Stimulated activated naive CD4-positive, alpha-beta T cell treated with Interleukin-2 at 50 U/mL for 16 hours (primary cell): ENCODE measurements around the gene FUT6.
"Not testable (repeated sequence)": the region's sequence is repeated elsewhere in the genome, so short reads cannot be mapped to it uniquely, and the experiment has no call there.

Experiments used
- DNase-seq: peaks from one replicate; lab custom pipeline; 2025; lab: John Stamatoyannopoulos, UW

Gene FUT6

GRCh38 chr19:5857203-5858081 is 17.9 kb upstream of the FUT6 start:
- no peak for DNase-seq

DNA sequence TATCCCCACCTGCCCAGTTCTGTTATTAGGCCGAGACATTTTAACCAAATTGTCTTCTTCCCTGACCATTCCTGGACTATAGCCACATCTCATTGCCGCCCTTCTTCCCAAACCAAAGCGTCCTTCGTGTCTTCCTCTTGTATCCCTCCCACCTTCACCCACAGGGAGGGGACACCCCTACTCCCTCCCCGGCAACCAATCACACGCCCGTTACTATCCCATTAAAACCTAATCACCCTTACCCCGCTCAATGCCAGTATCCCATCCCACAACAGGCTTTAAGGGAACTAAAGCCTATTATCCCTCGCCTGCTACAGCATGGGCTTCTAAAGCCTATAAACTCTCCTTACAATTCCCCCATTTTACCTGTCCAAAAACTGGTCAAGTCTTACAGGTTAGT is 15.6 kb upstream of the FUT6 start:
- not testable (repeated sequence) for DNase-seq

GRCh38 chr19:5854121-5854520 is 14.6 kb upstream of the FUT6 start:
- not testable (repeated sequence) for DNase-seq

DNA sequence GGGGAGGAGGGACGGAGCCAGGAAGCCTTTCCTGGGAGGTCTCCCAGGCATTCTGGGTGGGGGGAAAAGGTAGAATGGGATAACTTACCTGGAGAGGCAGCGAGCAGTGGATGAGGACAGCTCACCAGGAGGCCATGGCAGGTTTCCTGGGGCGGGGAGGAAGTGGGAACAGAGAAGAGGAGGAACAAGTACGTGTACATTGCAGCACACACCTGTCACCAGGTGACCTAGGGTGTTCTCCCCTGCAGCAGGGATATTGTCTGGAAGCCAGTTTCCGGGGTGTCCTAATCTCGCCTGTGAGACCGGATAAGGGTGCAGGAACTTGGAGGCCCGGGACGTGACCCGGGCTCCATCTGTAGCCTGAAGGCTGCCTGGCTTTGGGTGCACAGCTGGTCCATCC is 11.8 kb upstream of the FUT6 start, which contains the start of gene FUT3:
Gene FUT3, minus strand, starts transcription at position 148 of the 400 bp plus-strand sequence.
- DNase-seq = no peak

DNA sequence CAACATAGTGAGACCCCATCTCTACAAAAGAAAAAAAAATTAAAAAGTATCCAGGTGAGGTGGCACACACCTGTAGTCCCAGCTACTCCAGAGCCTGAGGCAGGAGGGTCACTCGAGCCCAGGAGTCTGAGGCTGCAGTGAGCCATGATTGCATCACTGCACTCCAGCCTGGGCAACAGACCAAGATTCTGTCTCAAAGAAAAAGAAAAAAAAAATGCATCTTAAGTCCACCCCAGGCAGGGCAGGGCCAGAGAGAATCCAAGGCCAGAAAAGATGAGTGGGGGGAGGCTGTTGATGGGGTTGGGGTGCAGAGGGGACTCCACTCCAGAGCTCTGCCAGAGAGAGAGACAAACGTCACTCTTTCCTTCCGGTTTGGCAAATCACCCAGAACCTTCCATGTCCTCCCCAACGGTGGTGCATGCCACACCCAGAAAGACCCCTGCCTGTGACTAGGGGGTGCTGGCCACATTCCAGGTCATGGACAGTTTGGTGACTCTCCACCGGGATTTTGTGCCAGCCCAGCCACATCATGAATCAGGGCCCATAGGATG is 11.3 kb upstream of the FUT6 start:
- no peak for DNase-seq

DNA sequence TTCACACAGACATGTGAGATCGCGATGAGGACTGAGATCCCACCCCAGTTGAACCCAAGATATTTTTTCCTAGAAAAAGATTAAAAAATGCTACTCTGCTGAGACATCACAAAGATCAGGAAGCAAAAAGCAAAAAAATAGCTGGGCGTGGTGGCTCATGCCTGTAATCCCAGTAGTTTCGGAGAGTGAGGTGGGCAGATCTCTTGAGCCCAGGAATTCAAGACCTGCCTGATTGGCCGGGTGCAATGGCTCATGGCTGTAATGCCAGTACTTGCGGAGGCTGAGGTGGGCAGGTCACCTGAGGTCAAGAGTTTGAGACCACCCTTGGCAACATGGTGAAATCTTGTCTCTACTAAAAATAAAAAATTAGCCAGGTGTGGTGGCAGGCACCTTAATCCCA is 10.7 kb upstream of the FUT6 start:
- DNase-seq = no peak

DNA sequence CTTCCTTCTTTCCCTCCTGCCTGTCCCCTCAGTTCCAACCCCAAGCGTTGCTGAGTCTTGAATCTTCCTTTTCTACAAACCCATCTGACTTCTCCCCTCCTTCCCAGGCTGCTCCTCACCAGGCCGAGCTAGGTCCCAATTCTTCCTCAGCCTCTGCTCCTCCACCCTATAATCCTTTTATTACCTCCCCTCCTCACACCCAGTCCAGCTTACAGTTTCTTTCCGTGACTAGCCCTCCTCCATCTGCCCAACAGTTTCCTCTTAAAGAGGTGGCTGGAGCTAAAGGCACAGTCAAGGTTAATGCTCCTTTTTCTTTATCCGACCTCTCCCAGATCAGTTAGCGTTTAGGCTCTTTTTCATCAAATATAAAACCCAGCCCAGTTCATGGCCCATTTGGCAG is 9.1 kb upstream of the FUT6 start:
- not testable (repeated sequence) for DNase-seq

DNA sequence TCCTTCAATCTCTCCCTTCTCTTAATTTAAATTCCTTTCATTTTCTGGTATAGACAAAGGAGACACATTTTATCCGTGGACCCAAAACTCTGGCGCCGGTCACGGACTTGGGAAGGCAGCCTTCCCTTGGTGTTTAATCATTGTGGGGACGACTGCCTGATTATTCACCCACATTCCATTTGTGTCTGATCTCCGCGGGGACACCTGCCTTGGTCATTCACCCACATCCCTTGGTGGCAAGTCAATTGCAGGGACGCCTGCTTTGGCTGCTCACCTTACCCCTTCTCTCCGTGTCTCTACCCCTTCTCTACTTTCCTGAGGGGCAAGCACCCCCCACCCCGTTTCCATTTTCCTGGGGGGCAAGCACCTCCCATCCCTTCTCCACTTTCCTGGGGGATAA is 8.3 kb upstream of the FUT6 start:
- DNase-seq = not testable (repeated sequence)

- no peak for DNase-seq
Measured at GRCh38 chr19:5844456-5845433, 5.2 kb upstream of the FUT6 start.

- DNase-seq = no peak
Measured at GRCh38 chr19:5843295-5843927, 3.9 kb upstream of the FUT6 start.

GRCh38 chr19:5841735-5842111 is 2.2 kb upstream of the FUT6 start:
- not testable (repeated sequence) for DNase-seq

DNA sequence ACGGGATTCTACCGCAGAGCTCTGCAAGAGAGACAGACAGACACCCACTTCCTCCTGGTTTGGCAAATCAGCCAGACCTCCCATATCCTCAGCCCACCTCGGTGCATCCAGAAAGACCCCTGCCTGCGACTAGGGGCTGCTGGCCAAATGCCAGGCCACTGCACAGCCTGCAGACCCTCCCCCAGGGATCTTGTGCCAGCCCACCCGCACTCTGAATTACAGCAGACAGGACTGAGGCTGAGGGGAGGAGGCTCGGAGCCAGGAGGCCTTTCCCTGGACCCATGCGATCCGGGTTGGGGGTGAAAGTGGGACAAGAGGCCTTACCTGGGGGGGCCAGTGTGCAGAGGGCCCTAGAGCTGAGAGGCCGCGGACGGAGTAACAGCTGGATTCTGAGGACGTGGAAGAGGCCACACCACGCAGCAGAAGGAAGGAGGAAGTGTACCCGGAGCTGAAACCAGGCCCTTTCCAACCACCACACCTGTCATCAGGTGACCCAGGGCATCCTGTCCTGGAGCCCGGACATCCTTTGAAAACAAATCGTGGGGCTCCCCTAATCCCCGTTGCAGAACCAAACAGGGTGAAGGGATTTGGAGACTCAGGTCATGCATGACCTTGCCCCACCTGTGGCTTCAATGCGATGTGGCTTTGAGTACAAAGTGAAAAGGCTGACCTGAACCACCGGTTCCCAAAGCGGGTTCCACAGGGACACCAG is 993 bp downstream of the FUT6 start:
- no peak for DNase-seq

DNA sequence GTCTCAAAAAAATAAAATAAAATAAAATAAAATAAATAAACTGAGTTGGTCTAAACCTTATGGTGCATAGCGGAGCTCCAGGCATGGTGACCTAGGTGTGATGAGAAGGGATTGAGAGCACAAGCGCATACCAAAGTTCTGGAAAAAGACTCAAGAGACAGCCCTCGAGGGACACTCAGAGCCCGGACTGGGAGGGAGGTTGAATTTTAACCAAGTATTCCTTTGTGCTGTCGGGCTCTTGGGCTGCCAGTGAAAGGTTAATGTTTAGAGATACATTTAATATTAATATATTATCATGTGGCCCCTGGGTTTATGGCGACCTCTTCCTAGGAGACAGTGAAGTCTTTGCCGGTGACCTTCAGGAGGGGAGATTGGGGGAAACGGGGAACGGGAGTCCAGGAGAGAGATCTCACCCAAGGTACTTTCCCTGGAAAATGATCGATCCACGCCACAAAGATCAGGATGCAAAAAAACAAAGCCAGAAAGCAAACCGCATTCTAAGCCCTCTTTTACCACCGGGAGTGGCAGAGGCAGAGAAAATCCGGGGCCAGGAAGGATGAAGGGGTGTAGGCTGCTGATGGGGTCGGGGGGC is 1.6 kb downstream of the FUT6 start:
- DNase-seq = no peak

- DNase-seq = no peak
Measured at GRCh38 chr19:5832527-5833216, 6.8 kb downstream of the FUT6 start.

GRCh38 chr19:5832061-5832460 is 7.4 kb downstream of the FUT6 start:
- no peak for DNase-seq

DNA sequence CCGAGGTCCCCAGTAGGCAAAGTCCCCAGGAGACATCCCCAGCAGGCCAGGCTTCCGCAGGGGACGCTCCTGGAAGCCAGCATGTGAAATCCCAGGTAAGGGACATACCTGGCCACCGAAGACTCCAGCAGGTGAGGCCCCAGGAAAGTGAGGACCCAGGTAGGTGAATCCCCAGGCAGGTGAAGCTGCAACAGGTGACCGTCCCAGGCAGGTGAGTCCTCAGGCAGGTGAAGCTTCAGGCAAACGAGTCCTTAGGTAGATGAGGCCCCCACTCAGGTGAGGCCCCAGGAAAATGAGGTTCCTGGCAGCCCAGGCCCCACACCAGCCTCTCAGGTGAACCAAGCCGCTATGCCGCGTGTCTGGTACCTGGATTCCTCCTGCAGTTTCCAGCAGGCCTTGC is 8.3 kb downstream of the FUT6 start:
- no peak for DNase-seq

GRCh38 chr19:5829567-5830310 is 9.8 kb downstream of the FUT6 start:
- no peak for DNase-seq

GRCh38 chr19:5828661-5829566 is 10.6 kb downstream of the FUT6 start:
- DNase-seq = no peak
